SK-N-SH treated with all-trans-retinoic acid at 6 μM for 48 hours (cell line): Measurements from ENCODE around the gene HDDC3.

Experiments used
- ATAC-seq: fragments of 200-7000 bp; cut with Tn5 transposase; 3 replicates; pipeline ENCODE4 v1.9.1; 2020; ENCODE audit warnings: mild to moderate bottlenecking, moderate library complexity
- OSR1 ChIP-seq: fragments of 250-450 bp; sonication (Bioruptor Pico); IDR thresholded peaks from 2 replicates; pipeline ENCODE4 v1.8.0; 2022; ENCODE audit warnings: moderate library complexity, mild to moderate bottlenecking, inconsistent platforms
- PPARA ChIP-seq: fragments of 250-450 bp; sonication (Bioruptor Pico); IDR thresholded peaks from 2 replicates; pipeline ENCODE4 v1.5.0; 2020; ENCODE audit warnings: mild to moderate bottlenecking, borderline replicate concordance
- TSHZ2 ChIP-seq: fragments of 250-450 bp; sonication (Bioruptor Pico); IDR thresholded peaks from 2 replicates; pipeline ENCODE4 v1.5.0; 2020; ENCODE audit warnings: mild to moderate bottlenecking, moderate library complexity
- ZFP3 ChIP-seq: fragments of 250-450 bp; sonication (Bioruptor Pico); IDR thresholded peaks from 2 replicates; pipeline ENCODE4 v1.5.0; 2020; ENCODE audit warnings: mild to moderate bottlenecking, moderate library complexity
- ZNF8 ChIP-seq: fragments of 450-650 bp; formaldehyde crosslinking; IDR thresholded peaks from 2 replicates; pipeline ENCODE4 v1.5.0; 2020; ENCODE audit warnings: mild to moderate bottlenecking, moderate library complexity

The HDDC3 gene

GRCh38 chr15:90880381-90881145 lies 51.8 kb downstream of the HDDC3 start:
- TF ChIP-seq ZNF8 (CRISPR knock-in tag) (no peak), TSHZ2 (CRISPR knock-in tag) (no peak), OSR1 (CRISPR knock-in tag) (no peak), PPARA (CRISPR knock-in tag) (no peak), ZFP3 (CRISPR knock-in tag) (no peak)

More at GRCh38 chr15:90880381-90881145, 51.8 kb downstream of the HDDC3 start:
- no peak for ATAC-seq
